Measurements from ENCODE around the gene CSF2RB. TPM values are rescaled to one million over a fixed set of nuclear protein-coding genes. Genes with fewer than 3 reads are reported as not detected.

Gene CSF2RB
- total and polyA plus RNA-seq, 2 donors (not counting 3 experiments of a cell fraction or from before 2014, with no cell fraction given) = 20.6 to 68.2 TPM

DNA sequence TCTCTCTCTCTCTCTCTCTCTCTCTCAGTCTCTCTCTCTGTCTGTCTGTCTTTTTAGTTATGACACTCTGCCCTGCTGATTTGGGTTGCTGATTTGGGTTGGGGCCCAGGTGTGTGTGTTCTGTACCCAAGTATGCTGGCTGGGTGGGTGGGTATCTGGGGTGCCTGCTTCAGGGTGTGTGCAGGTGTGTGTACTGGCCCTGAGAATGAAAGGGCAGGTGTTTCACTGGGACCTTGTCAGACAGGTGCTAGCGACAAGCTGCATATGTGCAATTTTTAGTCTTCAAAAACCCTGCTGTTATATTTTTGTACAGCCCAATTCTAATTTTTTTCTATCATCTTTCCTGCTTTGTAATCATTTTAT lies 943 bp downstream of the CSF2RB start:
- DNase-seq (ENCODE audit: low read depth, low spot score) (no peak), FAIRE-seq (no peak)
- Histone ChIP-seq H3K9me3 (replicated peaks; ENCODE audit: control insufficient read depth, insufficient read depth, low read length) (no peaks in the 10 kb centered on the region), H3K79me2 (ENCODE audit: control insufficient read depth, insufficient read depth, low read length) (peaks cover 9% of the 10 kb centered on the region), H2AFZ (ENCODE audit: low read depth, low read length) (peak overlapping the region; percentile 89), H3K4me3 (replicated peaks in 1 of 3; ENCODE audit: insufficient read depth in 1 of 3, low read depth in 1 of 3, low read length in 3 of 3) (peak overlapping the region in 2 of 3 experiments; percentile 56 to 76), H3K9ac (replicated peaks; ENCODE audit: extremely low read depth, insufficient read depth, low read length) (peak overlapping the region; percentile 71), H3K9me1 (replicated peaks; ENCODE audit: control insufficient read depth, extremely low read depth, insufficient read depth, low read length) (no peaks in the 10 kb centered on the region), H4K20me1 (replicated peaks; ENCODE audit: control insufficient read depth, extremely low read depth, insufficient read depth, low read length) (no peaks in the 10 kb centered on the region), H3K27me3 (ENCODE audit: control insufficient read depth in 2 of 2, insufficient read depth in 2 of 2, low read length in 2 of 2) (no peaks in the 10 kb centered on the region), H3K36me3 (ENCODE audit: control insufficient read depth in 2 of 2, extremely low read depth in 1 of 2, insufficient read depth in 2 of 2, low read length in 2 of 2) (no peaks in the 10 kb centered on the region), H3K27ac (ENCODE audit: insufficient read depth, low read depth, low read length) (no peak overlapping the region), H3K4me1 (ENCODE audit: control insufficient read depth, extremely low read depth, insufficient read depth, low read length) (peaks cover 25% of the 10 kb centered on the region), H3K4me2 (ENCODE audit: insufficient read depth, low read length) (peak overlapping the region; percentile 91)
- CTCF ChIA-PET = interaction anchor here (0.6 to 3.8 kb wide), 9 partner anchors 13 to 496 kb away, joined by 3 to 9 read pairs (median 3); no protein-coding TSS in a partner anchor
- TF ChIP-seq, protein P1, sequence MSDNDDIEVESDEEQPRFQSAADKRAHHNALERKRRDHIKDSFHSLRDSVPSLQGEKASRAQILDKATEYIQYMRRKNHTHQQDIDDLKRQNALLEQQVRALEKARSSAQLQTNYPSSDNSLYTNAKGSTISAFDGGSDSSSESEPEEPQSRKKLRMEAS (IDR thresholded peaks at IDR 0.05; ENCODE audit: insufficient read depth, insufficient read length) = no peak
- TF ChIP-seq POLR2AphosphoS5 (IDR thresholded peaks at IDR 0.05; ENCODE audit: insufficient read depth, low read depth, low read length) = no peak
- no peak for TF ChIP-seq MYC (IDR thresholded peaks at IDR 0.05; ENCODE audit: low read depth, low read length)
- no peak for TF ChIP-seq GATA2 (IDR thresholded peaks at IDR 0.05; ENCODE audit: insufficient read depth, insufficient read length, low read depth, low read length)
- no peak for TF ChIP-seq JUN (IDR thresholded peaks at IDR 0.05; ENCODE audit: borderline replicate concordance, insufficient read depth, insufficient read length, low read depth)
- no peak for TF ChIP-seq POLR2A (IDR thresholded peaks at IDR 0.05; ENCODE audit: low read depth, low read length)
- no peak for TF ChIP-seq CTCF (IDR thresholded peaks at IDR 0.05; ENCODE audit: extremely low read depth in 1 of 2, insufficient read depth in 1 of 2, low read depth in 1 of 2, low read length in 2 of 2)
- TF ChIP-seq FOS (IDR thresholded peaks at IDR 0.05; ENCODE audit: borderline replicate concordance, insufficient read depth, low read length) = no peak
- TF ChIP-seq EZH2 (IDR thresholded peaks at IDR 0.05; ENCODE audit: borderline replicate concordance, low read depth, low read length, severe bottlenecking) = no peak
- POLR2A ChIA-PET = no interaction called here
- dilution Hi-C loops (cut with MboI; ENCODE audit: extremely low pct_ligation_motif_present, low sequenced_read_pairs) (no loop called here), intact Hi-C loops (cut with micrococcal nuclease) (no loop called here)
- no TSS peak for BruUV-seq (replicated peaks)
